GM20000 (cell line): Measurements from ENCODE around the gene CHRNA4.

Source experiments
- DNase-seq: peaks from one replicate; pipeline ENCODE4 v3.0.0; 2012; ENCODE audit warnings: low spot score
- CTCF ChIP-seq: IDR thresholded peaks from 2 replicates; pipeline ENCODE4 v1.5.1; 2012; ENCODE audit warnings: mild to moderate bottlenecking, control low read depth; ENCODE audit errors: extremely low read depth, missing control alignments

The CHRNA4 gene

GRCh38 chr20:63334356-63334755 is 26.8 kb downstream of the CHRNA4 start:
- no peak for TF ChIP-seq CTCF
- no peak for DNase-seq

- DNase-seq = no peak
- no peak for TF ChIP-seq CTCF
Observed at GRCh38 chr20:63333241-63333836, 27.8 kb downstream of the CHRNA4 start.

GRCh38 chr20:63332488-63333240 is 28.5 kb downstream of the CHRNA4 start:
- DNase-seq = no peak
- no peak for TF ChIP-seq CTCF

- no peak for DNase-seq
- no peak for TF ChIP-seq CTCF
Observed at GRCh38 chr20:63331741-63332400, 29.3 kb downstream of the CHRNA4 start.

GRCh38 chr20:63330940-63331339 is 30.2 kb downstream of the CHRNA4 start:
- no peak for TF ChIP-seq CTCF
- no peak for DNase-seq

GRCh38 chr20:63330084-63330760 is 30.9 kb downstream of the CHRNA4 start:
- no peak for TF ChIP-seq CTCF
- no peak for DNase-seq
